ENCODE results near the gene FTSJ1.
A peak's percentile ranks its signal among the peaks of the same experiment; 100 is the strongest.
"Not testable (repeated sequence)": the region's sequence is repeated elsewhere in the genome, so short reads cannot be mapped to it uniquely, and the experiment has no call there.

Gene FTSJ1, protein sequence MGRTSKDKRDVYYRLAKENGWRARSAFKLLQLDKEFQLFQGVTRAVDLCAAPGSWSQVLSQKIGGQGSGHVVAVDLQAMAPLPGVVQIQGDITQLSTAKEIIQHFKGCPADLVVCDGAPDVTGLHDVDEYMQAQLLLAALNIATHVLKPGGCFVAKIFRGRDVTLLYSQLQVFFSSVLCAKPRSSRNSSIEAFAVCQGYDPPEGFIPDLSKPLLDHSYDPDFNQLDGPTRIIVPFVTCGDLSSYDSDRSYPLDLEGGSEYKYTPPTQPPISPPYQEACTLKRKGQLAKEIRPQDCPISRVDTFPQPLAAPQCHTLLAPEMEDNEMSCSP

DNA sequence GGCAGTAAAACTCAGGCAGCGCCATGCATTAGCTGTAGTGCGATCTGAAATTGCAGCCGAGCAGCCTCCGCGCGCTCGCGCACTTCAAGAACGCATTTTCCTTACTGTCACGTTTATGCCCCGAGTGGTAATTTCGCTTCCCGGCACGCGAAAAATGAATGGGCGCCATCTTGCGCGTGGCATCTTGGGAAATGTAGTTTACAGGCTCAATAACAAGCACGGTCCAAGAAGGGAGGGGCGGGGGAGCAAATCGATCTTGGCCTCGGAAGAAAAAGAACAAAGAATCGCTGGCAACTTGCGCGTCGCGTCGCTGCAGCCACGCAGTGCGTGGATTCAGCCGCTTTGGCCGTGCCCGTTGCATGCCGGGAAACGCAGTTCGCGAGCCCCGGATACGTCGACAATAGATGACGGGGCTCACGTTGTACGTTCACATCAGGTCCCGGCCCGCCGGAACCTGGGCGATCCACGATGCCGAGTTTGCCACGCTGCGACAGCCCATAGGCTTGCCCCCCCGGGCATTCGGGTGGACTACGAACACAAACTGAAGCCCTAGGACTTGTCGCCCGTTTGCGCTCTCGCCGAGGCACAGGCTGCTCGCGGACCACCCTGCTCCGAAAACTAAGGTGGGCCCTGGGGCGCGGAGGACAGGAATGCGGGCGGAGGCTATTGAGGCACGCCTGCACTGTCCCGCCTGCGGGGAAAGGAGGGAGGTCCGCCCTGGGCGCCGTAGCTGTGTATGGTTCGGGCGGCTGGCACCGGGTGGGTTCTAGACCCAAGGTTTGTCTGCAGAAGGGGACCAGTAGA, at the start of gene FTSJ1:
Gene FTSJ1 (plus strand): TSS at position 426 of the 804 bp plus-strand sequence. CDS start 1,849 bp downstream, outside the sequence.
- peak; percentile 56 to 85 for DNase-seq (ENCODE audit: low read depth in 1 of 2, low spot score in 1 of 2)

DNA sequence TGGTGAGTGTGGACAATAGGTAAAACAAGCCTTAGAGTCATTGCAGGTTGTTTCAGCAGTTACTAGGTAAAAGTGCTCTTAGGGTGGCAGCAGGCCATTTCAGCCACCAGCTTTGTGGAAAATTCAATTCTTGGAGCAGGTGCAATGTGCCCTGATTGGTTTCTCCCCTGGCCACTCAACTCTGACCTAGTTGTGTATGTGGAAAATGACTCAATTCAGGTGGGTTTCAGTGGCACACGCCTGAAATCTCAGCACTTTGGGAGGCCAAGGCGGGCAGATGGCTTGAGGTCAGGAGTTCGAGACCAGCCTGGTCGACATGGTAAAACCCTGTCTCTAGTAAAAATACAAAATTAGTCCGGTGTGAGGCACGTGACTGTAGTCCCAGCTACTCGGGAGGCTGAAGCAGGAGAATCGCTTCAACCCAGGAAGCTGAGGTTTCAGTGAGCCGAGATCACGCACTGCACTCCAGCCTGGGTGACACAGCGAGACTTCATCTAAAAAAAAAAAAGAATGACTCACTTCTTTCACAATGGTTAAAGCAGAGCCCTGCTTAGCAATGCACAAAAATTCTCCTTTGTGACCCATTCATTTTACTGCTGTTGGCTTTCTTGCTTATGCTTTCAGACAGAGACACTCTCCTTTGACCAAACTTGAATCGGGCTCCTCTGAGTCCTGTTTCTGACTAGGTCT, 48.8 kb upstream of the FTSJ1 start:
- DNase-seq (ENCODE audit: low read depth in 1 of 2, low spot score in 1 of 2) = not testable (repeated sequence)

DNA sequence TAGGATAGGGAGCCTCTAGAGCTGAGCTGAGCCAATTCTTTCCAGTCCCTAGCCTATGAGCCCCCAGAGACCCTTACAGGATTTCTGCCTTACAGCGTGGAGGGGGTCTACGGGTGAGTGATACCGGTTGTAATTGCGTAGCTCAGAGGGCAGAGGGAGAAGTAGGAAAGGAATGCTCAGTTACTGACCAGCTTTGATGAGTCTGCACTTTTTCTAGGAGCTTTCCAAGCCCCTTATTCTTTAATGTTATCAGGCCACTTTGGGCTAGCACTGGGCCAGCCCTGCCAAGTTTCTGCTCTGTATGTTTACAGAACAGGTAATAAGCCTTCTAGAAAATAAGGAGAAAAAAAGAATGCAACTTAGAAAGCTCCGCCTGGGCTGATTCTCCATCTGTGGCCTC, 46.4 kb upstream of the FTSJ1 start:
- not testable (repeated sequence) for DNase-seq (ENCODE audit: low read depth in 1 of 2, low spot score in 1 of 2)

DNA sequence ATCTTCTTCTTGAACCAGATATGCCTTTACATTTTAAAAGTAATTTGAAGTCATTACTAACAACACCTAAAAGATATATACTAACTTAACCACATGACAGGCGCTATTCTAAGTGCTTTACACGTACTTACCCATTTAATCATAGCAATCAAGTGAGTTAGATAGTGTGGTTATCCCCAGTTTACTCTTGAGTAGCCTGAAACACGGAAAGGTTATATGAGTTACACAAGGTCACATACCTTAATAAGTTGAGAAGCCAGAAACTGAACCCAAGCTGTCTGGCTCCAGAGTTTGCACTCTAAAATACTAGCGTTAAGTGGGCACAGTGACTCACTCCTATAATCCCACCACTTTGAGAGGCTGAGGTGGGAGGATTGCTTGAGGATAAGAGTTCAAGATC, 45.8 kb upstream of the FTSJ1 start:
- DNase-seq (ENCODE audit: low read depth in 1 of 2, low spot score in 1 of 2) = not testable (repeated sequence)

DNA sequence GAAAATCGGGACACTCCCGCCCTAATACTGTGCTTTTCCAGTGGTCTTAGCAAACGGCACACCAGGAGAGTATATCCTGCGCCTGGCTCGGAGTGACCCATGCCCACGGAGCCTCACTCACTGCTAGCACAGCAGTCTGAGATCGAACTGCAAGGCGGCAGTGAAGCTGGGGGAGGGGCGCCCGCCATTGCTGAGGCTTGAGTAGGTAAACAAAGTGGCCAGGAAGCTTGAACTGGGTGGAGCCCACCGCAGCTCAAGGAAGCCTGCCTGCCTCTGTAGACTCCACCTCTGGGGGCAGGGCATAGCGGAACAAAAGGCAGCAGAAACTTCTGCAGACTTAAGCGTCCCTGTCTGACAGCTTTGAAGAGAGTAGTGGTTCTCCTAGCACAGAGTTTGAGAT, 42.3 kb upstream of the FTSJ1 start:
- DNase-seq (ENCODE audit: low read depth in 1 of 2, low spot score in 1 of 2) = not testable (repeated sequence)

DNA sequence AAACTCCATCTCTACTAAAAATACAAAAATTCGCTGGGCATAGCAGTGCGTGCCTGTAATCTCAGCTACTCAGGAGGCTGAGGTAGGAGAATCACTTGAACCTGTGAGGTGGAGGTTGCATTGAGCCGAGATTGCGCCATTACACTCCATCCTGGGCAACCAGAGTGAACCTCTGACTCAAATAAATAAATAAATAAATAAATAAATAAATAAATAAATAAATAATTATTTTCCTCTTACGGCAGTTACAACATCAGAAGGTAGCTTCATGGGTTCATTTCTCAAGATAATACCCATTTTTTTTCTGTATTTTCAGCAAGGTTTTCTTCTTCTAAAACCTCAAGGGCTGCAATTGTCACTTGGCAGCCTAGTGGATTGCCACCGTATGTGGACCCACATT, 28.8 kb upstream of the FTSJ1 start:
- DNase-seq (ENCODE audit: low read depth in 1 of 2, low spot score in 1 of 2) = not testable (repeated sequence)

DNA sequence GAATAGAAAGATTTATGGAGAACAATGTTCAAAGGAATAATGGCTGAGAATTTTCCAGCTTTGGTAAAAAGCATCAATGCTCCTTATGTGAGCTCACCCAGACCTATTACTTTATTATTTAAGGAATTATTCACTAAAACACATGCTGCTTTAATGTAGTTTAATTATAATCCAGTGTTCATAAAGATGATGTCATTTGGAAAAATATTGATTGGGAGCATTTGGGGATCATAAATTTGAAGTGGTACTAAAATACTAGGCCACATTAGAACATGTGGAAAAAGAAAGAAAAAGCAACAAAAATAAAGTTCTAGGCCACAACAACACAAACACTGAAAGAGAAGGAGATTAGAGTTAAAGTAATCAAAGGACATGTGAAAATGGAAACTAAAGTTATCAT, 25.9 kb upstream of the FTSJ1 start:
- DNase-seq (ENCODE audit: low read depth in 1 of 2, low spot score in 1 of 2) = no peak

DNA sequence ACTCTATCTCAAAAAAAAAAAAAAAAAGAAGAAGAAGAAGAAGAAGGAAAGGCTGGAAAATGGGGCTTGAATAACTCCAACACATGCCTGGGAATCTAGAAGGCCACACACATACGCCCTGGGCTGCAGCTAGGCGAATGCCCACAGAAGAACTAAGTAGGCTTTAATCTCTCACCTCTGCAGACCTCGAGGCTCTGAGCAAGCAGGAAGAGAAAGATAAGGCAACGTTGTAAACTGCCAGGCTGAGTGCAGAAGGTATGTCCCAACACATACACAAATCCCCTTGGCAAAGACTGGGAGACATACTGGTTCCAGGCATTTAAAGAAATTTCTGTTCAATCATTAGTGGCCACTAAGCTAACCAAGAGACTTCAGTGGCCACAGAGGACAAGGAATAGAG, 24.3 kb upstream of the FTSJ1 start:
- DNase-seq (ENCODE audit: low read depth in 1 of 2, low spot score in 1 of 2) = no peak

DNA sequence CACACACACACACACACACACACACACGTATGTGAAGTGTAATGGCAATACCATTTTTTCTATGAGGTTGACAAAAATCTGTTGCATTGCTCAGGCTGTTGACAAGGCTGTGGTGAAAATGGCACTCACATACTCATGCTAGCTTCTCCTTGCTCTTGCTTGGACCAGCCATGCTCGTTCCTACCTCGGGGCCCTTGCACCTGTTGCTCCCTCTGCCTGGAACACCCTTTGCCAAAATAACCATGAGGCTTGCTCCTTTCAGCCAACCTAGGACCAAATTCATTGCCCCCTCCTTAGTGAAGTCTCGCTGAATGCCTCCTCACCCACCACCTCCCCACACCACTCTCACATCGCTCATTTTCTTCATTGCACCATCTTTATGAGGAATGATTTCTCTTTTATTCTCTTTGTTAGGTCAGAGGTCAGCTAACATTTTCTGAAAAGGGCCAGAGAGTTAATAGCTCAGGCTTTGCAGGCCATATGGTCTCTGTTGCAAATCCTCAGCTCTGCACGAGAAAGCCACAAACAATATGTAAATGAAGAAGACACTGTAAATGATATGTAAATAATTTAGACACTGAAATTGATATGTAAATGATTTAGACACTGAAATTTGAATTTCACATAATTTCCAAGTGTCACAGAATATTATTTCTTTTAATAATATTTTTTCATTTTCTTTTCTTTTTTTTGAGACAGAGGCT, 19.2 kb upstream of the FTSJ1 start:
- DNase-seq (ENCODE audit: low read depth in 1 of 2, low spot score in 1 of 2) = no peak

DNA sequence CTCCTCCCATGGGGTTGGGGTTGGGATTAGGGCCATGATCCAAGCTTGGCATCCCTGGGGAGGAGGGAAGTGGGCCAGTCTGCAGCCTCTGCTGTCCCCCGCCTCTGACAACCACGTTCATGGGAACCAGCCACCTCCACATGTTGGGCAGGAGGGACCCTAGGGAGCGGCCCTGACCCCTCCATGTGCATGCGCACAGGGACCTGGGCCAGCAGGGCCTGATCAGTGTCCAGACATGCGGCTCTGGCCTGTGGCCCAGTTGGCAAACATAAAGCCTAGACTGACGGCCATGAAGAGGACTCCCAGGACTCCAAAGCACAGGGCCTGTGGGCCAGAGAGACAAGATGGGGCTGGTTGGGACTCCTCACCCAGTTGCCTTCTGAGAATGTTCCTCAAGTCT, 17.3 kb upstream of the FTSJ1 start:
- DNase-seq (ENCODE audit: low read depth in 1 of 2, low spot score in 1 of 2) = no peak

DNA sequence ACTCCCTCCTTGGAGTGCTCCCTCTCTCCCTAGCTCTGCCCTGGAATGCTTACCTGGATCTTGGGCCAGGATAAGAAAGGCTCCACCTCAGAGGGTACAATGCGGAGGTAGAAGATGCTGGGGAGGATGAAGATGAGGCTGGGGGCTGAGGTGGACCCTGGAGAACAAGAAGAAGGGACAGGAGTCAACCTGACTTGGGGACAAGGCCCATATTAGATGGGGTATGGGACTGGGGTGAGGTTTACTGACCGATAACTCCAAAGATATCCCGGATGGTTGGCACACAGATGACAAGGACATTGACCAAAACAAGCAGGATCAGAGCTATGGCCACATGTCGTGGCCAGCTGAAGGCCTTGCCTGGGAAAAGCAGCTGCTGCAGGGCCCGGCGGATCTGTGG, 16.5 kb upstream of the FTSJ1 start:
- DNase-seq (ENCODE audit: low read depth in 1 of 2, low spot score in 1 of 2) = no peak

DNA sequence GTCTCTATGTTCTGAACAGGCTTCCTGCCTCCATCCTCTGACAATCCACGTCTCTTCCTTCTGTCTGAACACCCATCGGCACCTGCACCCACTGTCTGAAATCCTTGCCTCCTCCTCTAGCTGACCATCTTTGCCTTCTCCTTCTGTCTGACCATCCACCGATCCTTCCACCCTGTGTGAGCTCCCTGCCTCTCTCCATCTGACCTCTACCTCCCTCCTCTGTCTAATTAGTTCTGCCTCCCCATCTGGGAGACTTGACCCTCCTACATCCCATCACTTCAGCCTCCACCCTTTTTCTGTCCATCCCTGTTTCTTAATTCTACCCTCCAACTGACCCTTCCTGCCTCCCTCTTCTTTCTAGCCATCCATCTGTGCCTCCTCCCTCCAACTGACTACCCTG, 16.0 kb upstream of the FTSJ1 start:
- DNase-seq (ENCODE audit: low read depth in 1 of 2, low spot score in 1 of 2) = no peak

DNA sequence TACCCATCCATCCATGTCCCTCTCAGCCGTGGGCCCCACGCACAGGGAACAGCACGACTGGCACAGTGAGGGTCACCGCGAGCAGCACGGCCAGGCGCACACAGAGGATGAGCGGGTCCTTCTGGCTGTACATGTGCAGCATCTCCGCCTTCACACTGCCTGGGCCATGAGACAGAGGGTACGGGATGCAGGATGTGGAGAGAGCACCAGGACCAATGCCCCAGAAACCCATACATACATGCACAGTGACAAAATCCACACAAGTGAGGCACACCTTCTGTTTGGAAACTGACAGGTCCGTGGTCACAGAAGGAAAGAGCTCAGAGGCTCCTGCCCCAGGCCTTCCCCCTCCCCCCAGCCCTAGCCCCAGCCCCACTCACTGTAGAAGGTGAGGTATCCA, 15.4 kb upstream of the FTSJ1 start:
- no peak for DNase-seq (ENCODE audit: low read depth in 1 of 2, low spot score in 1 of 2)

DNA sequence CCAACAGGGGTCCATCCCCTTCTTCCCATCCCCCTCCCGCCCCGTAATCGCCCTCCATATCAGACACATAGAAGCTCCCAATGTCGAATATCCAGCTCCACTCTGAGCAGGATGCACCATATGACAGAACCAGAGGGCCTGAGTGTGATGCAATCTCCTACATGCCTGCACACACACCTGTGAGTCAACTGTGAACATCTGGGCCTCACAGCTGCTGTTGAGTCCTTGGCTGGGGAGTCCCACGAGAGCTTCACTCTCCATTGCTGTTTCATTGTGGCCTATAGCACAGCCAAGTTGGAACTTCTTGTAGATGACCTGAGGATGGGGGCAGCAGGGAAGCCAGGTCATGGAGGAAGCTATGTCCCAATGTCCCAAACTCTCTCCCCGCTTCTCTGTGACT, 14.2 kb upstream of the FTSJ1 start:
- no peak for DNase-seq (ENCODE audit: low read depth in 1 of 2, low spot score in 1 of 2)

DNA sequence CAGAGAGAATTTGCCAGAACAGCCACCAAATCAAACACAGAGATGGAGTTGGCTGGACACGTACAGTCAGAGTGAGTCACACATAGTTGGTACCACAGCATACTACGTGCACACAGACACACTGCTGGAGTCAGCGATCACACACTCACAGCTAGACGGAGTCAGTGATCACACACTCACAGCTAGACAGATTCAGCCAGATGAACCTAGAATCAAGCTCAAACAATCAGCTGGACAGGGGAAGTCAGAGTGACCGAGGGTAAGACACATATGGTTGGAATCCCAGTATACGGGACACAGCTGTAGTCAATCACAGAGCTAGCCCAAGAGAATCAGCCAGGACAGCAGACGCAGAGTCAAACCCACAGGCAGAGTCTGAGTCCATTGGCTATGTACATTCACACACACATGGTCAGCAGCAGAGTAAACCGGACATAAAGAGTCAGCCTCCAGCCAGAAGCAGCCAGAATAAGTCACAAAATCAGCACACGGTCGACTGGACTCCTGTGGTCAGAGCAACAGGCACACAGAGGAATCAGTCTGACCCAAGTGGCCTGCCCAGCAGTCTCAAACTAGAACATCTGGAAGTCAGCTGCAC, 10.6 kb upstream of the FTSJ1 start:
- no peak for DNase-seq (ENCODE audit: low read depth in 1 of 2, low spot score in 1 of 2)

DNA sequence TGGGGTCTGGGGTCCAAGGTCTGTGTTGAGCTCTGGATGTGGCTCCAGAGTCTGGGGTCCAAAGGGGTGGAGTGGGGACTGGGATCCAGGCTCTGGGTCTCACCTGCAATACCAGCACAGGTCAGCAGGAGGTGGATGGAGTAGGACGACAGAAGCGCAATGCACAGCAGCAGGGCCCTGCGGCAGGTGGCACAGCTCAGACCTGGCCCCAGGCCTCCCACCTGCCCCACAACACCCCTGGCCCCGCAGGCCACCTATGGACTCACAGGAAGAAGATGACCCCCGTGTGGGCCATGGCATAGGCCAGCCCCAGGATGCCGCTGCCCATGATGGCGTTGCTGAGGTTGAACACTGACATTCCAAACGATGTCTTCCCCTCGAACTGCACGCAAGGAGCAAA, 9.3 kb upstream of the FTSJ1 start:
- DNase-seq (ENCODE audit: low read depth in 1 of 2, low spot score in 1 of 2) = no peak

DNA sequence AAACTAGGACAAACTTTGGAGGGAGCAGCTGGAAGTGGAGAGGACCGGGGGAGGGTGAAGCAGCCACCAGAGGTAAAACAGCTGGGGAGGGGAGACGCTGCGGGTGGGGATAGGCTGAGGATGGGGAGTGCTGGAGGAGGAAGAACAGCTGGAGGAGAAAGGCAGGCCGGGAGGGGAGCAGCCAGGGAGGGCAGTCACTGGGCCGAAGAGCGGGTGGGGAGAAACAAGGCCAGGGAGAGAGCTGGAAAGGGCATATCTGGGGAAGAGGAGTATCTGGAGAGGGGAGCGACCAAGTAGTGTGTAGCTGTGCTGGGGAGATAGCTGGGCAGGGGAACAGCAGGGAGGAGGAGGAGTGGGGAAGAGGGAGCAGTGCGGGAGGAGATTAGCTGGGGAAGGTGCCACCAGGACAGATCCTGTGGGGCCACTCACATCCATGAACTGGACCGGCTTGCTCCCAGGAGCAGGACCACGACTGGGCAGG, 8.7 kb upstream of the FTSJ1 start:
- DNase-seq (ENCODE audit: low read depth in 1 of 2, low spot score in 1 of 2) = no peak

DNA sequence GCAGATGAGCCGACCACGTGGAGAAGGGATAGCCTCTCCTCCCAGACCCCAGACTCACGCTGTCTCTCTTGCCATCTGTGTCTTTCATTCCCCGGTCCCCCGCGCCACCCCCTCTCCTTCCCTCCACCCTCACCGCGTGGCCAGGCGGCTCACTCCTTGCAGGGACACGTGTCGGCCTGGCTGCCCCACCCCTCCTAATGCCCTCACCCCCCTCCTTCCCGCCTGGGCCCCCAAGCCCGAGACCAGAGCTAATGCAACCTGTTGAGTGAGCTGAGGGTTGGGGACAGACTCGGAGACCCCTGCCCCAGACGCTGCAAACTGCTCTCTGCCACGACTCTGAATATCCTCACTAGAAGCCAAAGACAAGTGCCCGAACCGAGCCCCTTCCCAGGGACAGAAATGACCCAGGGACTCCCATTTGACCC, 7.7 kb upstream of the FTSJ1 start:
- peak; percentile 26 to 34 for DNase-seq (ENCODE audit: low read depth in 1 of 2, low spot score in 1 of 2)

DNA sequence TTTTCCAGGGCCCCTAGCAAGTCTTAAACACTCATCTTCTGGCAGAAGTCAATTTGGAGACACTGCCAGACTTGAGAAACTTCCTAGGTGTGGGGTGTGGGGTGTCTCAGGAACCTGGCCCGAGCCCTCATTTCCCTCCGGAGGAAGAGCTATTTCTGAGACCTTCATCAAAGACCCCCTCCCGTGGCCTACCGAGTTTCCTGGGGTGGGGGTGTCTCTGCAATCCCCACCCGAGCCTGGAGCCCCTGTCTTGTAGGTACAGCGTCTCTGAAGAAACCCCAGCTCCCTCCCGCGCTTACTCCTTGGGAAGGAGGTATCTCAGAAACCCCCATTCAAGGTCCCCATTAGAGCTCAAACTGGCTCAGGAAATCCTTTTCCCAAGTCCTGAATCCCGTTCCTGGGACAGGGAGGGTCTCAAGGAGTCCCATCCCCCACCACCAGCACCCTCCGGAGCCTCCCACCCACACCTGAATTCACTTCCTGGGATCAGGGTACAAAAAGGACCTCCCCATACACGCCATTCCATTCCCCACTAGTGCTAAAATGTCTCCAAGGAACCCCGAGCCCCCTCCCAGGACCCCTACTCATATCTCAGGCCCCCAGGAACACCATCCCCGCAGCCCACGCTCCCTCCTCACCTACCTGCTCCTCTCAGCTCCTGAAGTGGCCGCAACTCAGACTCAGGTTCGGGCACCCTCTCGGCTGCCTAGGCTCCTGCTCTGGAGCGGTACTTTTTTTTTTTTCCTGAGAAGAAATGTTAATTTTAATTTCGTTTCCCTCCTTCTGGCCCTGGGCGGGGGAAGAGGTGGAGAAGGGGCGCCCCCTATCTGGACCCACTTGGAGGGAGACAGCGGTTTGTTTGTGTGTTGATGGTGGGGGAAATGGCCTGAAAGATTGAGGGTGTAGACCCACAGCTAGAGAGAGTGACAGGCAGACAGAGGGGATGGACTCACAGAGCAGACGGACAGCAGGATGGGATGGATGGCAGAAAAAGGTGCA, 7.0 kb upstream of the FTSJ1 start:
- DNase-seq (ENCODE audit: low read depth in 1 of 2, low spot score in 1 of 2) = peak in 1 of 2 donors; percentile 34
